ENCODE data around the gene ARCN1.

- TF ChIP-seq CTCF (conservative IDR thresholded peaks at IDR 0.05; ENCODE audit: low read length), result no peak
- no peak for TF ChIP-seq EZH2phosphoT487 (IDR thresholded peaks at IDR 0.05; ENCODE audit: borderline replicate concordance, low read depth, low read length)
Observed at GRCh38 chr11:118648291-118648690, 76.1 kb downstream of the ARCN1 start.

All from OCI-LY7 (cell line).